DOHH2 (cell line): ENCODE results near the gene IFI35.
"Not testable (repeated sequence)": the region's sequence is repeated elsewhere in the genome, so short reads cannot be mapped to it uniquely, and the experiment has no call there.

Experiments used
- H3F3A ChIP-seq: fragments of 200-600 bp; sonication (generic), shearing (Covaris generic); 2 replicates; pipeline ENCODE4 v1.6.0; 2016; ENCODE audit warnings: antibody characterized with exemption, mild to moderate bottlenecking; ENCODE audit not compliant: control insufficient read depth, insufficient read depth
- H3K27ac ChIP-seq: fragments of 200-600 bp; sonication (generic); 2 replicates; pipeline ENCODE4 v1.5.1; 2014; ENCODE audit warnings: low read depth, mild to moderate bottlenecking, low read length, moderate library complexity
- H3K27me3 ChIP-seq: fragments of 200-600 bp; sonication (generic); 2 replicates; pipeline ENCODE4 v1.6.1; 2014; ENCODE audit warnings: mild to moderate bottlenecking, low read length, mixed read lengths; ENCODE audit not compliant: control insufficient read depth
- H3K36me3 ChIP-seq: fragments of 200-600 bp; sonication (generic); 2 replicates; pipeline ENCODE4 v1.6.1; 2014; ENCODE audit warnings: mild to moderate bottlenecking, low read length, moderate library complexity, mixed read lengths; ENCODE audit not compliant: control insufficient read depth
- H3K4me1 ChIP-seq: fragments of 200-600 bp; sonication (generic); 2 replicates; pipeline ENCODE4 v1.6.1; 2014; ENCODE audit warnings: mild to moderate bottlenecking, low read length, mixed read lengths; ENCODE audit not compliant: control insufficient read depth
- H3K4me2 ChIP-seq: fragments of 200-600 bp; sonication (generic); 2 replicates; pipeline ENCODE4 v1.6.0; 2014; ENCODE audit warnings: mild to moderate bottlenecking, low read length, moderate library complexity
- H3K4me3 ChIP-seq: fragments of 200-600 bp; sonication (generic); 2 replicates; pipeline ENCODE4 v1.5.1; 2014; ENCODE audit warnings: mild to moderate bottlenecking, low read length, mixed read lengths
- H3K79me2 ChIP-seq: fragments of 200-600 bp; sonication (generic); 2 replicates; pipeline ENCODE4 v1.6.1; 2014; ENCODE audit warnings: mild to moderate bottlenecking, low read length, mixed read lengths; ENCODE audit not compliant: control insufficient read depth
- H3K9me2 ChIP-seq: fragments of 200-600 bp; sonication (generic); replicated peaks from 2 replicates; pipeline ENCODE4 v1.6.1; 2014; ENCODE audit warnings: mild to moderate bottlenecking, low read length, mixed read lengths; ENCODE audit not compliant: control insufficient read depth
- H3K9me3 ChIP-seq: fragments of 200-600 bp; sonication (generic); 2 replicates; pipeline ENCODE4 v1.6.1; 2014; ENCODE audit warnings: antibody characterized with exemption, low read length, mixed read lengths; ENCODE audit not compliant: control insufficient read depth, insufficient read depth
- H4K20me1 ChIP-seq: fragments of 200-600 bp; sonication (generic); 2 replicates; pipeline ENCODE4 v1.6.0; 2014; ENCODE audit warnings: low read depth, mild to moderate bottlenecking, antibody characterized with exemption, low read length, moderate library complexity; ENCODE audit not compliant: control insufficient read depth, insufficient read depth
- CTCF ChIP-seq: fragments of 200-600 bp; sonication (generic); IDR thresholded peaks from one replicate; pipeline ENCODE4 v1.5.1; 2014; ENCODE audit warnings: antibody characterized with exemption, mild to moderate bottlenecking, low read depth, low read length; ENCODE audit not compliant: poor library complexity, severe bottlenecking
- EZH2phosphoT487 ChIP-seq: fragments of 200-600 bp; sonication (generic); IDR thresholded peaks from 2 replicates; pipeline ENCODE4 v1.6.1; 2017; ENCODE audit warnings: borderline replicate concordance, mild to moderate bottlenecking, antibody characterized with exemption, low read length, moderate library complexity, mixed read lengths

IFI35 gene

GRCh38 chr17:42969001-42969581 is 37.5 kb upstream of the IFI35 start:
- H3K79me2 ChIP-seq: peaks cover 10% of the 10 kb centered on the region
- H3K4me1 ChIP-seq: peaks cover 14% of the 10 kb centered on the region
- no peak overlapping the region for H3K27ac ChIP-seq
- H3K4me2 ChIP-seq: 0 out of 2 replicates have a peak overlapping the region, but pooled peaks have one; percentile 5
- H3K9me2 ChIP-seq: no peaks in the 10 kb centered on the region
- H3K36me3 ChIP-seq: no peaks in the 10 kb centered on the region; the same call in 1 of the 2 replicates
- H3K9me3 ChIP-seq: no peaks in the 10 kb centered on the region
- no peaks in the 10 kb centered on the region for H3K27me3 ChIP-seq
- H3F3A ChIP-seq: peaks cover 7% of the 10 kb centered on the region
- no peaks in the 10 kb centered on the region for H4K20me1 ChIP-seq
- TF ChIP-seq EZH2phosphoT487 (no peak), CTCF (no peak)
- no peak overlapping the region for H3K4me3 ChIP-seq

- no peak overlapping the region for H3K4me3 ChIP-seq
- H3K4me1 ChIP-seq: peaks cover 9% of the 10 kb centered on the region
- no peak overlapping the region for H3K27ac ChIP-seq
- no peaks in the 10 kb centered on the region for H3K36me3 ChIP-seq
- no peak overlapping the region for H3K4me2 ChIP-seq
- no peaks in the 10 kb centered on the region for H3K9me3 ChIP-seq
- H3F3A ChIP-seq: peaks cover 5% of the 10 kb centered on the region
- TF ChIP-seq EZH2phosphoT487 (no peak), CTCF (no peak)
- H3K9me2 ChIP-seq: no peaks in the 10 kb centered on the region
- H3K27me3 ChIP-seq: no peaks in the 10 kb centered on the region
- no peaks in the 10 kb centered on the region for H3K79me2 ChIP-seq
- H4K20me1 ChIP-seq: no peaks in the 10 kb centered on the region
Measured at GRCh38 chr17:42971589-42971988, 35.0 kb upstream of the IFI35 start.

GRCh38 chr17:42973323-42973722 is 33.3 kb upstream of the IFI35 start:
- H3K27me3 ChIP-seq, H4K20me1 ChIP-seq, H3K9me2 ChIP-seq, H3K4me3 ChIP-seq, H3K79me2 ChIP-seq, H3K4me1 ChIP-seq, H3K36me3 ChIP-seq, H3K27ac ChIP-seq, H3F3A ChIP-seq, H3K9me3 ChIP-seq, H3K4me2 ChIP-seq: not testable (repeated sequence)

GRCh38 chr17:42975265-42975664 is 31.3 kb upstream of the IFI35 start:
- peaks cover 10% of the 10 kb centered on the region for H3K4me1 ChIP-seq
- H3K36me3 ChIP-seq: no peaks in the 10 kb centered on the region
- H3K27ac ChIP-seq: no peak overlapping the region
- H3K9me3 ChIP-seq: no peaks in the 10 kb centered on the region
- H3K79me2 ChIP-seq: no peaks in the 10 kb centered on the region
- peaks cover 3% of the 10 kb centered on the region for H3K27me3 ChIP-seq
- H3F3A ChIP-seq: no peaks in the 10 kb centered on the region; the same call in 1 of the 2 replicates
- H3K4me3 ChIP-seq: no peak overlapping the region
- TF ChIP-seq CTCF (no peak), EZH2phosphoT487 (no peak)
- H3K4me2 ChIP-seq: no peak overlapping the region
- no peaks in the 10 kb centered on the region for H4K20me1 ChIP-seq
- H3K9me2 ChIP-seq: no peaks in the 10 kb centered on the region

GRCh38 chr17:42975701-42976100 is 30.9 kb upstream of the IFI35 start:
- not testable (repeated sequence) for H4K20me1 ChIP-seq, H3F3A ChIP-seq, H3K27me3 ChIP-seq, H3K9me3 ChIP-seq, H3K27ac ChIP-seq, H3K4me1 ChIP-seq, H3K9me2 ChIP-seq, H3K4me3 ChIP-seq, H3K4me2 ChIP-seq, H3K79me2 ChIP-seq, H3K36me3 ChIP-seq
